ENCODE measurements around the gene FAM83F. TPM values are rescaled to one million over a fixed set of nuclear protein-coding genes. Genes with fewer than 3 reads are reported as not detected.

Gene FAM83F
- polyA plus RNA-seq, 1 donor (not counting 4 experiments of a cell fraction or from before 2014, with no cell fraction given) = 22.8 TPM

DNA sequence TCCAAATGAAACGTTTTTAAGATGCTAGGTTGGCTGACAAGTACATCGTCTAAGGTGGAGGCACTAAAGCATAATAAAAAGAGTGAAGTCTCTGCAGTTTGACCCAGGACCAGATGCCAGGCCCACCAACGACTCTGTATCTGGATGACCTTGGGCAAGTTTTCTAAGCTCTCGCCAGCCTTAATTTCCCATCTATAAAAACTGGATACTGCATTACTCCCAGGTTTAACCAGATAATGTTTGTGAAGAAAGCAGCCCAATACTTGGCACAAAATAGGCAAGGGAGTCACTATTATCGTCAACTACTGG, 49.0 kb downstream of the FAM83F start:
- peak overlapping the region; percentile 83 for H3K27ac ChIP-seq (ENCODE audit: control insufficient read depth, insufficient read depth, low read length)
- dilution Hi-C loops (cut with MboI; ENCODE audit: extremely low pct_ligation_motif_present, low sequenced_read_pairs) = no loop called here
- peak overlapping the region; percentile 84 for H2AFZ ChIP-seq (ENCODE audit: control insufficient read depth, low read length)
- no peaks in the 10 kb centered on the region for H3K36me3 ChIP-seq (ENCODE audit: control insufficient read depth in 2 of 2, extremely low read depth in 1 of 2, insufficient read depth in 2 of 2, low read length in 2 of 2)
- FAIRE-seq (no peak), DNase-seq (ENCODE audit: low read depth, low spot score) (no peak)
- no peaks in the 10 kb centered on the region for H3K9me1 ChIP-seq (ENCODE audit: control insufficient read depth, extremely low read depth, insufficient read depth, low read length)
- peak overlapping the region; percentile 98 for H3K4me2 ChIP-seq (ENCODE audit: control insufficient read depth, extremely low read depth, insufficient read depth, low read depth, low read length)
- no peaks in the 10 kb centered on the region for H3K9me3 ChIP-seq (ENCODE audit: control insufficient read depth, low read depth, low read length)
- peak overlapping the region; percentile 74 for H3K9ac ChIP-seq (ENCODE audit: control insufficient read depth, extremely low read depth, insufficient read depth, low read length)
- H3K4me1 ChIP-seq (ENCODE audit: control insufficient read depth, extremely low read depth, insufficient read depth, low read length) = peaks cover 33% of the 10 kb centered on the region
- TF ChIP-seq, protein P1, sequence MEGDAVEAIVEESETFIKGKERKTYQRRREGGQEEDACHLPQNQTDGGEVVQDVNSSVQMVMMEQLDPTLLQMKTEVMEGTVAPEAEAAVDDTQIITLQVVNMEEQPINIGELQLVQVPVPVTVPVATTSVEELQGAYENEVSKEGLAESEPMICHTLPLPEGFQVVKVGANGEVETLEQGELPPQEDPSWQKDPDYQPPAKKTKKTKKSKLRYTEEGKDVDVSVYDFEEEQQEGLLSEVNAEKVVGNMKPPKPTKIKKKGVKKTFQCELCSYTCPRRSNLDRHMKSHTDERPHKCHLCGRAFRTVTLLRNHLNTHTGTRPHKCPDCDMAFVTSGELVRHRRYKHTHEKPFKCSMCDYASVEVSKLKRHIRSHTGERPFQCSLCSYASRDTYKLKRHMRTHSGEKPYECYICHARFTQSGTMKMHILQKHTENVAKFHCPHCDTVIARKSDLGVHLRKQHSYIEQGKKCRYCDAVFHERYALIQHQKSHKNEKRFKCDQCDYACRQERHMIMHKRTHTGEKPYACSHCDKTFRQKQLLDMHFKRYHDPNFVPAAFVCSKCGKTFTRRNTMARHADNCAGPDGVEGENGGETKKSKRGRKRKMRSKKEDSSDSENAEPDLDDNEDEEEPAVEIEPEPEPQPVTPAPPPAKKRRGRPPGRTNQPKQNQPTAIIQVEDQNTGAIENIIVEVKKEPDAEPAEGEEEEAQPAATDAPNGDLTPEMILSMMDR (optimal IDR thresholded peaks at IDR 0.05 in 1 of 3, IDR thresholded peaks at IDR 0.05 in 1 of 3, conservative IDR thresholded peaks at IDR 0.05 in 1 of 3; ENCODE audit: extremely low read depth in 1 of 3, insufficient read depth in 2 of 3, low read length in 3 of 3) = no peak
- no peak for TF ChIP-seq EZH2 (IDR thresholded peaks at IDR 0.05; ENCODE audit: low read length)
- H4K20me1 ChIP-seq (ENCODE audit: control insufficient read depth, extremely low read depth, insufficient read depth, low read length) = no peaks in the 10 kb centered on the region
- peak overlapping the region; percentile 65 to 87 (median 68) for H3K4me3 ChIP-seq (ENCODE audit: control insufficient read depth in 2 of 3, extremely low read depth in 1 of 3, insufficient read depth in 2 of 3, low read depth in 1 of 3, low read length in 3 of 3)
- H3K79me2 ChIP-seq (ENCODE audit: control insufficient read depth, insufficient read depth, low read length) = no peaks in the 10 kb centered on the region
- no peaks in the 10 kb centered on the region for H3K27me3 ChIP-seq (ENCODE audit: control insufficient read depth, extremely low read depth, insufficient read depth, low read length)

DNA sequence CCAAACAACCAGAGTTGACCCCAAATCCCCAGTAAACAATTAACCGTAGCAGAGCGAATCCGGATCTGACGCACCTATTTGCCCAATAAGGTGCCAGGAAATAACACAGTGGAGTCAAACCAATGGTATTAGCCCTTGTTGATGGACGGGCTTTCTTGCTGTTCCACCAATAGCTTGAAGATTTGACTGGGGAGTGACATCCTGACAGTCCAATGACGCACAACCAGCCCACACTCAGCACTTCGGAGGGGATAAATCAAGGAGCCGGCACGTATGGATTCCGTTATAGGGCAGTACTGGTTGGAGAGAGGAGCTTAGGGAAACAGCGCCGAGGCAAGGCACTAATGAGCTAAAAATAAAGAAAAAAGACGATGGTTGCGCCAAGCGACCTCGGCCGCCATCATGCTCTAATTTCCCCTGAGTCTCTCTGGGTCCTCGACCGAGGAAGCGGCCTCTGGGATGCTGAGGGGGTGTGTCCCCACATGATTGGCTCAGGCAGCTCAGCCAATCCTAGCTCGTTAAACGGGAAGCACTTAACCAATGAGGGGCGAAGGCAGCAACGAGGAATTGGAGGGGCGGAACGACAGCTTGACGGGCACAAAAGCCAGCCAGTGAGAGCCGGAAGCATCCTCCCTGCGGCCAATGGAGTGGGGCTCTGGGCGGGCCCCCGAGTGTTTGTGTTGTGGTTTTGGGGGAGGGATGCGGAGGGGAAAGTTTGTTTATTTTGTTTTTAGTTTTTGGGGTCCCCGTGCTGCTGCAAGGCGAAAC, 49.5 kb downstream of the FAM83F start:
- peak overlapping the region; percentile 83 for H3K27ac ChIP-seq (ENCODE audit: control insufficient read depth, insufficient read depth, low read length)
- H3K9me1 ChIP-seq (ENCODE audit: control insufficient read depth, extremely low read depth, insufficient read depth, low read length) = no peaks in the 10 kb centered on the region
- H3K4me2 ChIP-seq (ENCODE audit: control insufficient read depth, extremely low read depth, insufficient read depth, low read depth, low read length) = peak overlapping the region; percentile 98
- no peaks in the 10 kb centered on the region for H3K36me3 ChIP-seq (ENCODE audit: control insufficient read depth in 2 of 2, extremely low read depth in 1 of 2, insufficient read depth in 2 of 2, low read length in 2 of 2)
- peaks cover 33% of the 10 kb centered on the region for H3K4me1 ChIP-seq (ENCODE audit: control insufficient read depth, extremely low read depth, insufficient read depth, low read length)
- H3K9me3 ChIP-seq (ENCODE audit: control insufficient read depth, low read depth, low read length) = no peaks in the 10 kb centered on the region
- H2AFZ ChIP-seq (ENCODE audit: control insufficient read depth, low read length) = peak overlapping the region; percentile 86
- H4K20me1 ChIP-seq (ENCODE audit: control insufficient read depth, extremely low read depth, insufficient read depth, low read length) = no peaks in the 10 kb centered on the region
- H3K4me3 ChIP-seq (ENCODE audit: control insufficient read depth in 2 of 3, extremely low read depth in 1 of 3, insufficient read depth in 2 of 3, low read depth in 1 of 3, low read length in 3 of 3) = peak overlapping the region; percentile 65 to 87 (median 68)
- dilution Hi-C loops (cut with MboI; ENCODE audit: extremely low pct_ligation_motif_present, low sequenced_read_pairs) = no loop called here
- no peaks in the 10 kb centered on the region for H3K27me3 ChIP-seq (ENCODE audit: control insufficient read depth, extremely low read depth, insufficient read depth, low read length)
- TF ChIP-seq EZH2 (IDR thresholded peaks at IDR 0.05; ENCODE audit: low read length) = no peak
- TF ChIP-seq, protein P1 (optimal IDR thresholded peaks at IDR 0.05 in 1 of 3, IDR thresholded peaks at IDR 0.05 in 1 of 3, conservative IDR thresholded peaks at IDR 0.05 in 1 of 3; ENCODE audit: extremely low read depth in 1 of 3, insufficient read depth in 2 of 3, low read length in 3 of 3) = no peak
- FAIRE-seq (peak; percentile 96), DNase-seq (ENCODE audit: low read depth, low spot score) (peak; percentile 95)
- no peaks in the 10 kb centered on the region for H3K79me2 ChIP-seq (ENCODE audit: control insufficient read depth, insufficient read depth, low read length)
- H3K9ac ChIP-seq (ENCODE audit: control insufficient read depth, extremely low read depth, insufficient read depth, low read length) = peak overlapping the region; percentile 74
